ENCODE results near the gene SKAP1. TPM values are rescaled to one million over a fixed set of nuclear protein-coding genes. Genes with fewer than 3 reads are reported as not detected.
"Not testable (repeated sequence)": the region's sequence is repeated elsewhere in the genome, so short reads cannot be mapped to it uniquely, and the experiment has no call there.

Gene SKAP1
- total and polyA plus RNA-seq, 5 donors, result 0.38 to 0.77 (median 0.54) TPM; not detected in 1

DNA sequence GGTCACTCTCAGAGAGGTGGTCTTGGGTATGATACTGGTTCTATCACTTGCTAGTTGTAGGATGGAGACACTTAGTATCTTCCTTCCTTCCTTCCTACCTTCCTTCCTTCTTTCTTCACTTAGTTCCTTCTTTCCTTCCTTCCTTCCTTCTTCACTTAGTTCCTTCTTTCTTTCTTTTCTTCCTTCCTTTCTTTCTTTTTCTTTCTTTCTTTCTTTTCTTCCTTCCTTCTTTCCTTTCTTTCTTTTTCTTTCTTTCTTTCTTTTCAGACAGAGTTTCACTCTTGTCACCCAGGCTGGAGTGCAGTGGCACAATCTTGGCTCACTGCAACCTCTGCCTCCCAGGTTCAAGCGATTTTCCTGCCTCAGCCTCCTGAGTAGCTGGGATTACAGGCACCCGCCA is 92.1 kb downstream of the SKAP1 start:
- WGBS, result 85% methylated on average over 2 of the region's 2 CpGs

GRCh38 chr17:48336986-48337385 is 93.0 kb downstream of the SKAP1 start:
- no peak for DNase-seq
- no peaks in the 10 kb centered on the region for H3K4me1 ChIP-seq (ENCODE audit: control insufficient read depth, insufficient read depth, low read length)
- H3K27me3 ChIP-seq (ENCODE audit: control insufficient read depth, insufficient read depth), result peaks cover 4% of the 10 kb centered on the region
- no peaks in the 10 kb centered on the region for H3K9me3 ChIP-seq (ENCODE audit: control insufficient read depth, low read length)
- 76% methylated on average over 2 of the region's 2 CpGs for WGBS
- no peak overlapping the region for H3K27ac ChIP-seq (ENCODE audit: low read length)
- ATAC-seq, result no peak
- intact Hi-C loops (cut with DNase I), result loop anchor here in 2 of 4 donors (5.0 to 10.0 kb wide), 2 partner anchors 258 to 280 kb away; partner anchors contain the start of genes HOXB3 (in 1 of the 2), HOXB5 (in 1 of the 2) and HOXB8 (in 1 of the 2)
- H3K4me3 ChIP-seq (ENCODE audit: low read length), result no peak overlapping the region

More for the DNA sequence above, 92.1 kb downstream of the SKAP1 start:
- H3K9me3 ChIP-seq (ENCODE audit: control insufficient read depth, low read length); H3K4me3 ChIP-seq (ENCODE audit: low read length); H3K4me1 ChIP-seq (ENCODE audit: control insufficient read depth, insufficient read depth, low read length); DNase-seq; ATAC-seq; H3K27me3 ChIP-seq (ENCODE audit: control insufficient read depth, insufficient read depth); H3K27ac ChIP-seq (ENCODE audit: low read length): not testable (repeated sequence)
- intact Hi-C loops (cut with DNase I), result loop anchor here in 2 of 4 donors (5.0 to 10.0 kb wide), 2 partner anchors 257 to 279 kb away; partner anchors contain the start of genes HOXB3 (in 1 of the 2), HOXB5 (in 1 of the 2) and HOXB8 (in 1 of the 2)

DNA sequence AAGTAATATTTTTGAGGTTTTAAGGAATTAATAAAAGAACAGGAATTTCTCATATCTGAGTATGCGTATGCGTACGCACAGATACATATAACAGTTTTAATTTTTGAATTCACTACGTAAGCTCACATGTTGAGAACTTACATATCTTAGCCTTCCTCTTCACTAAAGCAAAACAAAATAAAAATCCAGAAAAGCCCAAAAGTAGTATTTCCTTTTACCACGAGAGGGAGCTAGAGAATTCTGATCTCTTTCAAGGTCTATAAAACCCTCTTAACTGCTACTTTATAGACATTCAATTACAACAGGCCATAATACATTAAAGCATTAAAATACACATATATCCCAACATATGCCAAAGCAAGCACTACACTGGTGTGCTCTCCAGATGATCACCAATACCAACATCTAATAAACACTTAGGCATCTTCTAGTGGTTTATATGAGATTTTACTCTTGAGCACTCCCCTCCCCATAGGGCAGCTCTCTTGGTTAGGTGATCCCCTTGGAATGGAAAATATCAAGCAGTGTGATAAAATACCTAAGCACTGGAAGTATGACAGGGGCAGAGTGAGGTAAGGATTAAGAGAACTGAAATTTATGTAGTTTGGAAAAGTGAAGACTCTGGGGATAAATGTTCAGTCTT is 94.0 kb downstream of the SKAP1 start:
- Histone ChIP-seq H3K4me1 (ENCODE audit: control insufficient read depth, insufficient read depth, low read length) (no peaks in the 10 kb centered on the region), H3K27ac (ENCODE audit: low read length) (no peak overlapping the region), H3K4me3 (ENCODE audit: low read length) (no peak overlapping the region), H3K9me3 (ENCODE audit: control insufficient read depth, low read length) (no peaks in the 10 kb centered on the region), H3K27me3 (ENCODE audit: control insufficient read depth, insufficient read depth) (peaks cover 7% of the 10 kb centered on the region)
- DNase-seq (no peak), ATAC-seq (no peak)
- intact Hi-C loops (cut with DNase I), result loop anchor here in 2 of 4 donors (5.0 to 10.0 kb wide), 2 partner anchors 259 to 281 kb away; partner anchors contain the start of genes HOXB3 (in 1 of the 2), HOXB5 (in 1 of the 2) and HOXB8 (in 1 of the 2)
- WGBS, result 6% methylated on average over 5 of the region's 5 CpGs

DNA sequence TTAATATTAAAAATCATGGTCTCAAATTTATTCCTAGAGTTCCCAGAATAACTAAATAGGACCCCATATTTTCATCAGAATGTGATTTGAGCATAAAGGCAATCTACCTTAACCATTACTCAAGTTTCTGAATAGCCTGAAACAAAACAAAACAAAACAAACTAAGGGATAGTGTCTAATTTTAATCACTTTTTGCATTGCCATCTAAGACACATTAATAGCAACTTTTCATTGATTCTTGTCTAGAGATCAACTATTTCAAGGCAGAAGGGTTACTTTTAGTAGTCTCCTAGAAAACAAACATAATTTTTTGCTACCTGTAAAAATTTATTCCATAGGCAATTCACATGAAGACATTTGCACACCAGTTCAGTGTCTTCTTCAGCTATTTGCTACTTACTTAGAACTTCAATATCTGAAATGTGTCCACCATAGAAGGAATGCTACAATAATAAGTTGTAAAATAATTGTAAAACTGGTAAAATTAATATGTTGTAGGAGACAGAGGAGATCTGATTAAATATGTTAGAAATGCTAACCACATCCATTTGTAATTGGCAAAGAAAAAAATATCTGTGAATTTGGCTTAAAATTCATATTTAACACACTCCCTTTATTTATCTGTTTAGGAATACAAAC is 94.7 kb downstream of the SKAP1 start:
- DNase-seq (no peak), ATAC-seq (no peak)

GRCh38 chr17:48333034-48333530 is 96.9 kb downstream of the SKAP1 start:
- 84% methylated on average over 1 of the region's 1 CpG for WGBS
- Histone ChIP-seq H3K27ac (ENCODE audit: low read length) (no peak overlapping the region), H3K27me3 (ENCODE audit: control insufficient read depth, insufficient read depth) (peaks cover 10% of the 10 kb centered on the region), H3K4me1 (ENCODE audit: control insufficient read depth, insufficient read depth, low read length) (no peaks in the 10 kb centered on the region), H3K4me3 (ENCODE audit: low read length) (no peak overlapping the region), H3K9me3 (ENCODE audit: control insufficient read depth, low read length) (no peaks in the 10 kb centered on the region)
- no peak for DNase-seq
- intact Hi-C loops (cut with DNase I), result loop anchor here in 1 of 4 donors (10.0 kb wide), 1 partner anchor 262 kb away; the partner anchor contains the start of genes HOXB3 and HOXB5
- ATAC-seq, result no peak

More for the DNA sequence above, 94.7 kb downstream of the SKAP1 start:
- peaks cover 7% of the 10 kb centered on the region for H3K27me3 ChIP-seq (ENCODE audit: control insufficient read depth, insufficient read depth)
- intact Hi-C loops (cut with DNase I), result loop anchor here in 2 of 4 donors (5.0 to 10.0 kb wide), 2 partner anchors 260 to 282 kb away; partner anchors contain the start of genes HOXB3 (in 1 of the 2), HOXB5 (in 1 of the 2) and HOXB8 (in 1 of the 2)
- no peak overlapping the region for H3K27ac ChIP-seq (ENCODE audit: low read length)
- no peaks in the 10 kb centered on the region for H3K4me1 ChIP-seq (ENCODE audit: control insufficient read depth, insufficient read depth, low read length)
- no peak overlapping the region for H3K4me3 ChIP-seq (ENCODE audit: low read length)
- H3K9me3 ChIP-seq (ENCODE audit: control insufficient read depth, low read length), result no peaks in the 10 kb centered on the region

DNA sequence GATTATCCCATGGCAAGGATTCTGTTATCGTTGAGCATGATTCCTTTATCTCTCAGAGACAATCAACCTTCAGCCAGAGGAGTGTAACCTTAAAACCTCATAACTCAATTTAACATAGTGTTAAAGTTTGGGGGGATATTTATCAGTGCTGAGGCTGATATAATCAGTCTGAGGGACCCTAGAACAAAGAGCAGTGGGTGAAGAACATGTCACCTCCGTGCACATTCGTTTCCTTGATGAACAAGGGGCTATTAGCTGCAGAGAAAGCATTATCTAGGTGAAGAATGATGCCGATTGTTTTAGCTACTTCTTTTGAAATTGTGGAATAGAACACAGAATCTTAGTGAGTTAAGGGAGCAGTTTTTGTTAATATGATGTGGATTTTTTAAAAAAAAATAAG is 99.1 kb downstream of the SKAP1 start:
- Histone ChIP-seq H3K27me3 (ENCODE audit: control insufficient read depth, insufficient read depth) (peaks cover 10% of the 10 kb centered on the region), H3K4me1 (ENCODE audit: control insufficient read depth, insufficient read depth, low read length) (no peaks in the 10 kb centered on the region), H3K27ac (ENCODE audit: low read length) (no peak overlapping the region), H3K9me3 (ENCODE audit: control insufficient read depth, low read length) (no peaks in the 10 kb centered on the region), H3K4me3 (ENCODE audit: low read length) (no peak overlapping the region)
- DNase-seq (no peak), ATAC-seq (no peak)
- WGBS, result 63% methylated on average over 4 of the region's 4 CpGs
- intact Hi-C loops (cut with DNase I), result loop anchor here in 1 of 4 donors (10.0 kb wide), 1 partner anchor 264 kb away; the partner anchor contains the start of genes HOXB3 and HOXB5

DNA sequence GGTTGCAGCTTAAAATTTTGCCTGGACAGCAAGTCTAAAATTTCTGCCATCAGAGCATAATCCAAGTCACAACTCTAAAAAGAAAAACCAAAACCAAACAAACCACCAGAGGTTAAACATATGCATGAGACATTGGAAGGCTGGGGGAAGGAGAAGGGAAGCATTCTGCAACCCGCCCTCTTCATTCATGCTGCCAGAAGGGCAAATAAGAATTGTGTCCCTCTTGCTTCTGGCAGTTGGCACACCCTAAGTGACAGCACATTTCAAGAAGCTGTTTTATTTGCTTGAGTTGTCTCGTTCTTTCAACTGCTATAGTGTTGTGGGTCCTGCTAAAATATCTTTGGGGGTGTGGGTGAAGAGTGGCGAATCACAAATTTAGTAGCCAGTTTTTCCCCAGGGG is 99.6 kb downstream of the SKAP1 start:
- no peak for ATAC-seq
- 63% methylated on average over 3 of the region's 3 CpGs for WGBS
- H3K27me3 ChIP-seq (ENCODE audit: control insufficient read depth, insufficient read depth), result peaks cover 10% of the 10 kb centered on the region
- H3K27ac ChIP-seq (ENCODE audit: low read length), result no peak overlapping the region
- intact Hi-C loops (cut with DNase I), result loop anchor here in 1 of 4 donors (10.0 kb wide), 1 partner anchor 264 kb away; the partner anchor contains the start of genes HOXB3 and HOXB5
- no peak overlapping the region for H3K4me3 ChIP-seq (ENCODE audit: low read length)
- no peaks in the 10 kb centered on the region for H3K9me3 ChIP-seq (ENCODE audit: control insufficient read depth, low read length)
- no peak for DNase-seq
- no peaks in the 10 kb centered on the region for H3K4me1 ChIP-seq (ENCODE audit: control insufficient read depth, insufficient read depth, low read length)

GRCh38 chr17:48328457-48328856 is 101.6 kb downstream of the SKAP1 start:
- Histone ChIP-seq H3K27ac (ENCODE audit: low read length) (no peak overlapping the region), H3K9me3 (ENCODE audit: control insufficient read depth, low read length) (no peaks in the 10 kb centered on the region), H3K27me3 (ENCODE audit: control insufficient read depth, insufficient read depth) (peaks cover 10% of the 10 kb centered on the region), H3K4me3 (ENCODE audit: low read length) (no peak overlapping the region), H3K4me1 (ENCODE audit: control insufficient read depth, insufficient read depth, low read length) (no peaks in the 10 kb centered on the region)
- DNase-seq, result no peak
- no peak for ATAC-seq
- 73% methylated on average over 1 of the region's 1 CpG for WGBS
- intact Hi-C loops (cut with DNase I), result loop anchor here in 1 of 4 donors (10.0 kb wide), 1 partner anchor 64 kb away; no protein-coding TSS in a partner anchor

GRCh38 chr17:48326310-48326709 is 103.7 kb downstream of the SKAP1 start:
- no peaks in the 10 kb centered on the region for H3K9me3 ChIP-seq (ENCODE audit: control insufficient read depth, low read length)
- H3K4me3 ChIP-seq (ENCODE audit: low read length), result no peak overlapping the region
- DNase-seq (no peak), ATAC-seq (no peak)
- no peaks in the 10 kb centered on the region for H3K4me1 ChIP-seq (ENCODE audit: control insufficient read depth, insufficient read depth, low read length)
- 67% methylated on average over 2 of the region's 2 CpGs for WGBS
- no peak overlapping the region for H3K27ac ChIP-seq (ENCODE audit: low read length)
- intact Hi-C loops (cut with DNase I), result loop anchor here in 1 of 4 donors (10.0 kb wide), 1 partner anchor 62 kb away; no protein-coding TSS in a partner anchor
- H3K27me3 ChIP-seq (ENCODE audit: control insufficient read depth, insufficient read depth), result peaks cover 4% of the 10 kb centered on the region

- no peaks in the 10 kb centered on the region for H3K9me3 ChIP-seq (ENCODE audit: control insufficient read depth, low read length)
- DNase-seq (no peak), ATAC-seq (no peak)
- H3K27ac ChIP-seq (ENCODE audit: low read length), result no peak overlapping the region
- H3K27me3 ChIP-seq (ENCODE audit: control insufficient read depth, insufficient read depth), result peaks cover 2% of the 10 kb centered on the region
- intact Hi-C loops (cut with DNase I), result loop anchor here in 1 of 4 donors (10.0 kb wide), 1 partner anchor 57 kb away; no protein-coding TSS in a partner anchor
- no peaks in the 10 kb centered on the region for H3K4me1 ChIP-seq (ENCODE audit: control insufficient read depth, insufficient read depth, low read length)
- no peak overlapping the region for H3K4me3 ChIP-seq (ENCODE audit: low read length)
These were observed 108.0 kb downstream of the SKAP1 start for GRCh38 chr17:48322060-48322459.

GRCh38 chr17:48317732-48318131 is 112.3 kb downstream of the SKAP1 start:
- DNase-seq (no peak), ATAC-seq (no peak)
- intact Hi-C loops (cut with DNase I), result no loop called here
- 98% methylated on average over 1 of the region's 1 CpG for WGBS
- H3K27me3 ChIP-seq (ENCODE audit: control insufficient read depth, insufficient read depth), result peaks cover 9% of the 10 kb centered on the region
- H3K27ac ChIP-seq (ENCODE audit: low read length), result no peak overlapping the region
- H3K4me3 ChIP-seq (ENCODE audit: low read length), result no peak overlapping the region
- no peaks in the 10 kb centered on the region for H3K9me3 ChIP-seq (ENCODE audit: control insufficient read depth, low read length)
- H3K4me1 ChIP-seq (ENCODE audit: control insufficient read depth, insufficient read depth, low read length), result no peaks in the 10 kb centered on the region
